ENCODE measurements around the gene PDCD4.

Gene PDCD4

DNA sequence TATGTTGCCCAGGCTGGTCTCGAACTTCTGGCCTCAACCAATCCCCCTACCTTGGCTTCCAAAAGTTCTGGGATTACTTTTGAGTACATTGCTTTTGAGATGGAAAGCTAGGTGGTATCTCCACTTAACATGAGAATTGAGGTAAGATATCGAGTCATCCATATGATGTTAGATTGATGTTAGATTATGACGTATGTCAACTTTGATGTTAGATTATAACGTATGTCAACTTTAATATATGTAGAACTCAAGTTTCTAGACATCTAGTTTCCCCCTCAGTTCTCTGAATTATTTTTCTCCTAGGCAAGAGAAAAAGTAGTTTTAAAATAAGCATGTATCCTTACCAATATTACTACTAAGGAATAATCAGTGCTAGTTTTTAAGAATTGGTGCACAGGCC, 67.7 kb downstream of the PDCD4 start:
- TF ChIP-seq, protein P1, sequence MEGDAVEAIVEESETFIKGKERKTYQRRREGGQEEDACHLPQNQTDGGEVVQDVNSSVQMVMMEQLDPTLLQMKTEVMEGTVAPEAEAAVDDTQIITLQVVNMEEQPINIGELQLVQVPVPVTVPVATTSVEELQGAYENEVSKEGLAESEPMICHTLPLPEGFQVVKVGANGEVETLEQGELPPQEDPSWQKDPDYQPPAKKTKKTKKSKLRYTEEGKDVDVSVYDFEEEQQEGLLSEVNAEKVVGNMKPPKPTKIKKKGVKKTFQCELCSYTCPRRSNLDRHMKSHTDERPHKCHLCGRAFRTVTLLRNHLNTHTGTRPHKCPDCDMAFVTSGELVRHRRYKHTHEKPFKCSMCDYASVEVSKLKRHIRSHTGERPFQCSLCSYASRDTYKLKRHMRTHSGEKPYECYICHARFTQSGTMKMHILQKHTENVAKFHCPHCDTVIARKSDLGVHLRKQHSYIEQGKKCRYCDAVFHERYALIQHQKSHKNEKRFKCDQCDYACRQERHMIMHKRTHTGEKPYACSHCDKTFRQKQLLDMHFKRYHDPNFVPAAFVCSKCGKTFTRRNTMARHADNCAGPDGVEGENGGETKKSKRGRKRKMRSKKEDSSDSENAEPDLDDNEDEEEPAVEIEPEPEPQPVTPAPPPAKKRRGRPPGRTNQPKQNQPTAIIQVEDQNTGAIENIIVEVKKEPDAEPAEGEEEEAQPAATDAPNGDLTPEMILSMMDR (IDR thresholded peaks at IDR 0.05): no peak
- intact Hi-C loops (cut with DNase I; ENCODE audit: low total_unique reads): no loop called here

GRCh38 chr10:110944792-110945396, 73.2 kb downstream of the PDCD4 start:
- intact Hi-C loops (cut with DNase I; ENCODE audit: low total_unique reads): no loop called here
- Histone ChIP-seq H3K27ac (no peak overlapping the region), H3K9me3 (no peaks in the 10 kb centered on the region), H3K36me3 (peaks cover 5 to 14% (median 5%) of the 10 kb centered on the region in 3 donors), H3K4me1 (peaks cover 0 to 18% (median 6%) of the 10 kb centered on the region in 4 donors), H3K4me3 (no peak overlapping the region), H3K27me3 (no peaks in the 10 kb centered on the region)
- DNase-seq: no peak
- TF ChIP-seq, protein P1 (IDR thresholded peaks at IDR 0.05): no peak

More for the DNA sequence above, 67.7 kb downstream of the PDCD4 start:
- Histone ChIP-seq H3K27ac (no peak overlapping the region), H3K4me1 (peaks cover 0 to 19% (median 1%) of the 10 kb centered on the region in 4 donors), H3K9me3 (no peaks in the 10 kb centered on the region), H3K27me3 (no peaks in the 10 kb centered on the region), H3K36me3 (peaks cover 5 to 14% (median 5%) of the 10 kb centered on the region in 3 donors), H3K4me3 (no peak overlapping the region)
- DNase-seq: no peak

DNA sequence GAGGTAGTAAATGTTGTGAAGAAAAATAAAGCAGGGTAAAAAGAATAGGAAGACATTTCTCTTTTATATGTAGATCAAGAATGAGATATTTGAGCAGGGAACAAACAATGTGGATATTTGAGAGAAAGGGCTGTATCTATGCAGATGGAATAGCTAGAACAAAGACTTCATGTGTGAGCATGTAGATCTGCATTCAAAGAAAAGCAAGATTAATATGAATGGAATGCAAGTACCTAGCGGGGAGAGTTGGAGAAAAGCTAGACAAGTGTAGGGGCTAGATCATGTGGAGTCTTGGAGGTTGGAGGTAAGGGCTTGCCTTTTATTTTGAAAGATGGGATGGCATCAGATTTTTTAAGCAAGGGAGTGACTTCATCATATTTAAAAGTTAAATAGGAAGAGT, 74.8 kb downstream of the PDCD4 start:
- H3K27me3 ChIP-seq: no peaks in the 10 kb centered on the region
- intact Hi-C loops (cut with DNase I; ENCODE audit: low total_unique reads): no loop called here
- DNase-seq: no peak
- peaks cover 0 to 18% (median 6%) of the 10 kb centered on the region in 4 donors for H3K4me1 ChIP-seq
- TF ChIP-seq, protein P1 (IDR thresholded peaks at IDR 0.05): no peak
- no peaks in the 10 kb centered on the region for H3K9me3 ChIP-seq
- H3K36me3 ChIP-seq: peaks cover under 1 to 8% (median 5%) of the 10 kb centered on the region in 3 donors
- H3K4me3 ChIP-seq: no peak overlapping the region
- H3K27ac ChIP-seq: no peak overlapping the region

- no peaks in the 10 kb centered on the region for H3K27me3 ChIP-seq
- no peaks in the 10 kb centered on the region for H3K9me3 ChIP-seq
- DNase-seq: no peak
- peaks cover 0 to 5% (median 4%) of the 10 kb centered on the region in 3 donors for H3K36me3 ChIP-seq
- TF ChIP-seq, protein P1 (IDR thresholded peaks at IDR 0.05): no peak
- no peak overlapping the region for H3K4me3 ChIP-seq
- no peak overlapping the region for H3K27ac ChIP-seq
- peaks cover 0 to 18% (median 6%) of the 10 kb centered on the region in 4 donors for H3K4me1 ChIP-seq
- intact Hi-C loops (cut with DNase I; ENCODE audit: low total_unique reads): no loop called here
Observed at GRCh38 chr10:110947061-110947595, 75.4 kb downstream of the PDCD4 start.
